Measurements from ENCODE around the gene PEMT. TPM values are rescaled to one million over a fixed set of nuclear protein-coding genes. Genes with fewer than 3 reads are reported as not detected.

The PEMT gene
- total RNA-seq, 2 donors from 2014 or later, result 16.9 to 23.8 TPM

- intact Hi-C loops (cut with DNase I), result no loop called here
- no peaks in the 10 kb centered on the region for H3K36me3 ChIP-seq
- H3K27ac ChIP-seq, result no peak overlapping the region
- no peak for DNase-seq
- H3K4me3 ChIP-seq, result no peak overlapping the region
- peaks cover 10% of the 10 kb centered on the region for H3K4me1 ChIP-seq
- no peaks in the 10 kb centered on the region for H3K9me3 ChIP-seq
- H3K9ac ChIP-seq (ENCODE audit: low read depth in 2 of 2, low read length in 2 of 2), result no peak overlapping the region
- TF ChIP-seq, protein P1, sequence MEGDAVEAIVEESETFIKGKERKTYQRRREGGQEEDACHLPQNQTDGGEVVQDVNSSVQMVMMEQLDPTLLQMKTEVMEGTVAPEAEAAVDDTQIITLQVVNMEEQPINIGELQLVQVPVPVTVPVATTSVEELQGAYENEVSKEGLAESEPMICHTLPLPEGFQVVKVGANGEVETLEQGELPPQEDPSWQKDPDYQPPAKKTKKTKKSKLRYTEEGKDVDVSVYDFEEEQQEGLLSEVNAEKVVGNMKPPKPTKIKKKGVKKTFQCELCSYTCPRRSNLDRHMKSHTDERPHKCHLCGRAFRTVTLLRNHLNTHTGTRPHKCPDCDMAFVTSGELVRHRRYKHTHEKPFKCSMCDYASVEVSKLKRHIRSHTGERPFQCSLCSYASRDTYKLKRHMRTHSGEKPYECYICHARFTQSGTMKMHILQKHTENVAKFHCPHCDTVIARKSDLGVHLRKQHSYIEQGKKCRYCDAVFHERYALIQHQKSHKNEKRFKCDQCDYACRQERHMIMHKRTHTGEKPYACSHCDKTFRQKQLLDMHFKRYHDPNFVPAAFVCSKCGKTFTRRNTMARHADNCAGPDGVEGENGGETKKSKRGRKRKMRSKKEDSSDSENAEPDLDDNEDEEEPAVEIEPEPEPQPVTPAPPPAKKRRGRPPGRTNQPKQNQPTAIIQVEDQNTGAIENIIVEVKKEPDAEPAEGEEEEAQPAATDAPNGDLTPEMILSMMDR (IDR thresholded peaks at IDR 0.05), result no peak
- no peaks in the 10 kb centered on the region for H3K27me3 ChIP-seq
Measured at GRCh38 chr17:17542906-17543635, 48.4 kb downstream of the PEMT start.

GRCh38 chr17:17541640-17542001 is 49.9 kb downstream of the PEMT start:
- TF ChIP-seq, protein P1 (IDR thresholded peaks at IDR 0.05), result no peak

DNA sequence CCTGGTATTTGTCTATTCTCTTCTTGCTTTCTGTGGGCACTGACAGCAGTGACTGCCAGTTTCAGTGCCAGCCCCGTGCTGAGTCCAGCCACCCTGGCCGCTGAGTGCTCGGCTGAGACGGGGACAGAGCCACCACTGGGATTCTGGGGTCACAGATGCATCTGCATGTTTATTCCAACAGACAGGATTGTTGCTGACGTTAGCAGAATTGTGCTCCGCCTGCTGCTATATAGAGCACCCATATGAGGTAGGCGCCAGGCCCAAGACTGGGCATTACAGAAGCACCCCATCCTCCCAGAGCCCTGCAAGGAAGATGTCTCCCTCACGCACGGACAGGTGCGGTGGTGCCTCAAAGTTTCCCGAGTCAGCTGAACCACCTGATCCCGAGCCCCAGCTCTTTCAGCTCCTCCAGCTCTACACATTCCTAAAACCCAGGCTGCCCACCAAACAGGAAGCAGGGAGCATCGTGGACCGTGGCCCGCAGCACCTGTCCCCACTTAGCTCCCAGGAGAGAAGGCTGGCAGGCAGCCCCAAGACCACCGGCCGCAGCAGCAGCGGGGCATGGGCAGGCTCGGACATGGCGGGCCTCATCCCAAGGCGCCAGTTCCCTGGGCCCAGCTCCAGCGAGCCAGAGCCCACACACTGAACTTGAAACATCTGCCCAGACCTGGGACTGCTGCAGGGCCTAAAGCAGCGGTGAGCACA is 50.4 kb downstream of the PEMT start:
- H3K27ac ChIP-seq, result no peak overlapping the region
- intact Hi-C loops (cut with DNase I), result no loop called here

More at GRCh38 chr17:17541640-17542001, 49.9 kb downstream of the PEMT start:
- Histone ChIP-seq H3K9ac (ENCODE audit: low read depth in 2 of 2, low read length in 2 of 2) (no peak overlapping the region), H3K4me1 (peaks cover 10% of the 10 kb centered on the region), H3K27ac (no peak overlapping the region), H3K36me3 (no peaks in the 10 kb centered on the region), H3K9me3 (no peaks in the 10 kb centered on the region), H3K27me3 (no peaks in the 10 kb centered on the region), H3K4me3 (no peak overlapping the region)
- DNase-seq, result no peak
- intact Hi-C loops (cut with DNase I), result no loop called here

GRCh38 chr17:17540278-17540906 is 51.1 kb downstream of the PEMT start:
- TF ChIP-seq, protein P1 (IDR thresholded peaks at IDR 0.05), result no peak
- no peaks in the 10 kb centered on the region for H3K27me3 ChIP-seq
- intact Hi-C loops (cut with DNase I), result no loop called here
- H3K4me1 ChIP-seq, result peaks cover 10% of the 10 kb centered on the region
- no peaks in the 10 kb centered on the region for H3K36me3 ChIP-seq
- H3K4me3 ChIP-seq, result no peak overlapping the region
- no peak overlapping the region for H3K9ac ChIP-seq (ENCODE audit: low read depth in 2 of 2, low read length in 2 of 2)
- no peaks in the 10 kb centered on the region for H3K9me3 ChIP-seq
- no peak overlapping the region for H3K27ac ChIP-seq
- no peak for DNase-seq

More for the DNA sequence above, 50.4 kb downstream of the PEMT start:
- H3K4me1 ChIP-seq, result peaks cover 10% of the 10 kb centered on the region
- H3K9ac ChIP-seq (ENCODE audit: low read depth in 2 of 2, low read length in 2 of 2), result no peak overlapping the region
- no peaks in the 10 kb centered on the region for H3K9me3 ChIP-seq
- TF ChIP-seq, protein P1 (IDR thresholded peaks at IDR 0.05), result no peak
- H3K27me3 ChIP-seq, result no peaks in the 10 kb centered on the region
- no peak overlapping the region for H3K4me3 ChIP-seq
- no peaks in the 10 kb centered on the region for H3K36me3 ChIP-seq
- DNase-seq, result no peak

- TF ChIP-seq, protein P1 (IDR thresholded peaks at IDR 0.05), result no peak
- DNase-seq, result peak; percentile 40
- Histone ChIP-seq H3K36me3 (no peaks in the 10 kb centered on the region), H3K9ac (ENCODE audit: low read depth in 2 of 2, low read length in 2 of 2) (peak overlapping the region in 1 of 2 donors; percentile 43), H3K4me1 (peaks cover 10% of the 10 kb centered on the region), H3K4me3 (no peak overlapping the region), H3K27ac (peak overlapping the region; percentile 46), H3K9me3 (no peaks in the 10 kb centered on the region), H3K27me3 (no peaks in the 10 kb centered on the region)
- intact Hi-C loops (cut with DNase I), result no loop called here
Measured at GRCh38 chr17:17539591-17539990, 51.9 kb downstream of the PEMT start.
